Progenitor cell of endocrine pancreas (in vitro differentiated cells): ENCODE results near the gene CCDC169. TPM values are rescaled to one million over a fixed set of nuclear protein-coding genes. Genes with fewer than 3 reads are reported as not detected.
"Not testable (repeated sequence)": the region's sequence is repeated elsewhere in the genome, so short reads cannot be mapped to it uniquely, and the experiment has no call there.

Source experiments
- DNase-seq: peaks from one replicate; pipeline ENCODE4 v3.0.0; 2021; ENCODE audit warnings: low spot score; ENCODE audit not compliant: unreplicated experiment
- H3K27ac Mint-ChIP-seq: 2 replicates; pipeline ENCODE4 v1.8.0; 2021; ENCODE audit warnings: mild to moderate bottlenecking, moderate library complexity, mixed read lengths
- H3K27me3 Mint-ChIP-seq: 2 replicates; pipeline ENCODE4 v1.8.0; 2021; ENCODE audit warnings: mixed read lengths
- H3K36me3 Mint-ChIP-seq: 2 replicates; pipeline ENCODE4 v1.8.0; 2022; ENCODE audit warnings: mixed read lengths; ENCODE audit not compliant: insufficient read depth
- H3K4me1 Mint-ChIP-seq: 2 replicates; pipeline ENCODE4 v1.8.0; 2021; ENCODE audit warnings: low read depth, mixed read lengths
- H3K4me3 Mint-ChIP-seq: 2 replicates; pipeline ENCODE4 v1.8.0; 2021; ENCODE audit warnings: low read depth, mild to moderate bottlenecking, moderate library complexity, mixed read lengths
- H3K9me3 Mint-ChIP-seq: 2 replicates; pipeline ENCODE4 v1.8.0; 2021; ENCODE audit warnings: low read depth, mixed read lengths
- CTCF ChIP-seq: fragments of 200-600 bp; sonication (generic); IDR thresholded peaks from one replicate; pipeline ENCODE4 v1.5.0; 2021; ENCODE audit warnings: antibody characterized with exemption, mild to moderate bottlenecking; ENCODE audit not compliant: unreplicated experiment
- total RNA-seq: library from RNA; stranded (reverse); gene quantifications from 2 replicates; pipeline ENCODE4 v1.2.1, GENCODE V29; 2021

Gene CCDC169
- total RNA-seq, 1 donor from 2014 or later = 5.8 TPM

GRCh38 chr13:36337938-36338641 lies 40.5 kb upstream of the CCDC169 start:
- Mint-ChIP-seq H3K27ac (no peak overlapping the region), H3K9me3 (no peaks in the 10 kb centered on the region), H3K27me3 (peaks cover 4% of the 10 kb centered on the region), H3K4me3 (no peak overlapping the region), H3K36me3 (no peaks in the 10 kb centered on the region), H3K4me1 (peaks cover 5% of the 10 kb centered on the region)
- no peak for TF ChIP-seq CTCF
- DNase-seq = no peak

GRCh38 chr13:36332986-36333385 lies 35.4 kb upstream of the CCDC169 start:
- Mint-ChIP-seq H3K27me3 (no peaks in the 10 kb centered on the region), H3K36me3 (peaks cover 10% of the 10 kb centered on the region), H3K27ac (no peak overlapping the region), H3K4me1 (peaks cover 5% of the 10 kb centered on the region), H3K4me3 (no peak overlapping the region), H3K9me3 (no peaks in the 10 kb centered on the region)
- TF ChIP-seq CTCF = no peak
- DNase-seq = no peak

- not testable (repeated sequence) for H3K4me3 Mint-ChIP-seq, H3K27me3 Mint-ChIP-seq, H3K4me1 Mint-ChIP-seq, H3K36me3 Mint-ChIP-seq, H3K9me3 Mint-ChIP-seq, H3K27ac Mint-ChIP-seq, DNase-seq
Measured at GRCh38 chr13:36332255-36332654, 34.6 kb upstream of the CCDC169 start.

GRCh38 chr13:36331280-36331679 lies 33.7 kb upstream of the CCDC169 start:
- no peak for TF ChIP-seq CTCF

GRCh38 chr13:36329361-36329760 lies 31.7 kb upstream of the CCDC169 start:
- Mint-ChIP-seq H3K36me3 (peaks cover 26% of the 10 kb centered on the region), H3K27ac (no peak overlapping the region), H3K9me3 (no peaks in the 10 kb centered on the region), H3K4me3 (no peak overlapping the region), H3K4me1 (peaks cover 3% of the 10 kb centered on the region), H3K27me3 (no peaks in the 10 kb centered on the region)
- no peak for DNase-seq
- TF ChIP-seq CTCF = no peak

More at GRCh38 chr13:36331280-36331679, 33.7 kb upstream of the CCDC169 start:
- DNase-seq = no peak
- Mint-ChIP-seq H3K9me3 (no peaks in the 10 kb centered on the region), H3K27ac (no peak overlapping the region), H3K4me1 (peaks cover 5% of the 10 kb centered on the region), H3K27me3 (no peaks in the 10 kb centered on the region), H3K4me3 (no peak overlapping the region), H3K36me3 (peaks cover 16% of the 10 kb centered on the region)

- Mint-ChIP-seq H3K4me3 (no peak overlapping the region), H3K9me3 (no peaks in the 10 kb centered on the region), H3K36me3 (peaks cover 26% of the 10 kb centered on the region), H3K4me1 (peaks cover 2% of the 10 kb centered on the region), H3K27ac (no peak overlapping the region), H3K27me3 (no peaks in the 10 kb centered on the region)
- TF ChIP-seq CTCF = no peak
- no peak for DNase-seq
Measured at GRCh38 chr13:36328821-36329220, 31.2 kb upstream of the CCDC169 start.
